Loucy (cell line): ENCODE results near the gene SETMAR.
A peak's percentile ranks its signal among the peaks of the same experiment; 100 is the strongest.

Experiments
- H2AFZ ChIP-seq: fragments of 200-600 bp; sonication (generic); 2 replicates; pipeline ENCODE4 v1.6.0; 2016; ENCODE audit warnings: antibody characterized with exemption, mild to moderate bottlenecking, low read length, moderate library complexity
- H3F3A ChIP-seq: fragments of 200-600 bp; 2 replicates; pipeline ENCODE4 v1.6.0; 2016; ENCODE audit warnings: antibody characterized with exemption, low read depth, mild to moderate bottlenecking
- H3K27me3 ChIP-seq: fragments of 200-600 bp; sonication (generic); 2 replicates; pipeline ENCODE4 v1.6.1; 2014; ENCODE audit warnings: low read length, mild to moderate bottlenecking; ENCODE audit not compliant: insufficient read depth, poor library complexity, severe bottlenecking
- H3K36me3 ChIP-seq: fragments of 200-600 bp; sonication (generic); 2 replicates; pipeline ENCODE4 v1.6.1; 2016; ENCODE audit warnings: low read length; ENCODE audit not compliant: insufficient read depth
- H3K4me1 ChIP-seq: fragments of 200-600 bp; sonication (generic); 2 replicates; pipeline ENCODE4 v1.5.1; 2014; ENCODE audit warnings: low read length, mild to moderate bottlenecking; ENCODE audit not compliant: insufficient read depth, poor library complexity, severe bottlenecking
- H3K4me2 ChIP-seq: fragments of 200-600 bp; sonication (generic); 2 replicates; pipeline ENCODE4 v1.6.0; 2014; ENCODE audit warnings: antibody characterized with exemption, low read length, low read depth, mild to moderate bottlenecking; ENCODE audit not compliant: poor library complexity, severe bottlenecking
- H3K4me3 ChIP-seq: fragments of 200-600 bp; sonication (generic); 2 replicates; pipeline ENCODE4 v1.5.1; 2014; ENCODE audit warnings: low read length, mild to moderate bottlenecking, mixed read lengths; ENCODE audit not compliant: poor library complexity, severe bottlenecking
- H3K79me2 ChIP-seq: fragments of 200-600 bp; sonication (generic); 2 replicates; pipeline ENCODE4 v1.6.1; 2014; ENCODE audit warnings: low read length; ENCODE audit not compliant: insufficient read depth
- H3K9ac ChIP-seq: fragments of 200-600 bp; sonication (generic); 2 replicates; pipeline ENCODE4 v1.6.0; 2014; ENCODE audit warnings: mild to moderate bottlenecking, low read depth, low read length, moderate library complexity; ENCODE audit not compliant: poor library complexity, severe bottlenecking
- H3K9me2 ChIP-seq: fragments of 200-600 bp; sonication (generic); replicated peaks from 2 replicates; pipeline ENCODE4 v1.6.1; 2016; ENCODE audit warnings: low read depth, low read length, mixed read lengths
- H3K9me3 ChIP-seq: fragments of 200-600 bp; sonication (generic); 2 replicates; pipeline ENCODE4 v1.6.1; 2014; ENCODE audit warnings: mild to moderate bottlenecking, antibody characterized with exemption, low read length, low read depth; ENCODE audit not compliant: insufficient read depth
- H4K20me1 ChIP-seq: fragments of 200-600 bp; sonication (generic); 2 replicates; pipeline ENCODE4 v1.6.0; 2014; ENCODE audit warnings: antibody characterized with exemption, low read length, mild to moderate bottlenecking; ENCODE audit not compliant: insufficient read depth, poor library complexity, severe bottlenecking
- EZH2phosphoT487 ChIP-seq: fragments of 200-600 bp; IDR thresholded peaks from 2 replicates; pipeline ENCODE4 v1.6.1; 2018; ENCODE audit warnings: antibody characterized with exemption, mild to moderate bottlenecking, moderate library complexity, borderline replicate concordance
- TF ChIP-seq, protein P1 (sequence below): fragments of 200-600 bp; sonication (generic); conservative IDR thresholded peaks from 2 replicates; pipeline ENCODE4 v1.5.1; 2014; ENCODE audit warnings: mild to moderate bottlenecking, antibody characterized with exemption, low read length

The SETMAR gene

DNA sequence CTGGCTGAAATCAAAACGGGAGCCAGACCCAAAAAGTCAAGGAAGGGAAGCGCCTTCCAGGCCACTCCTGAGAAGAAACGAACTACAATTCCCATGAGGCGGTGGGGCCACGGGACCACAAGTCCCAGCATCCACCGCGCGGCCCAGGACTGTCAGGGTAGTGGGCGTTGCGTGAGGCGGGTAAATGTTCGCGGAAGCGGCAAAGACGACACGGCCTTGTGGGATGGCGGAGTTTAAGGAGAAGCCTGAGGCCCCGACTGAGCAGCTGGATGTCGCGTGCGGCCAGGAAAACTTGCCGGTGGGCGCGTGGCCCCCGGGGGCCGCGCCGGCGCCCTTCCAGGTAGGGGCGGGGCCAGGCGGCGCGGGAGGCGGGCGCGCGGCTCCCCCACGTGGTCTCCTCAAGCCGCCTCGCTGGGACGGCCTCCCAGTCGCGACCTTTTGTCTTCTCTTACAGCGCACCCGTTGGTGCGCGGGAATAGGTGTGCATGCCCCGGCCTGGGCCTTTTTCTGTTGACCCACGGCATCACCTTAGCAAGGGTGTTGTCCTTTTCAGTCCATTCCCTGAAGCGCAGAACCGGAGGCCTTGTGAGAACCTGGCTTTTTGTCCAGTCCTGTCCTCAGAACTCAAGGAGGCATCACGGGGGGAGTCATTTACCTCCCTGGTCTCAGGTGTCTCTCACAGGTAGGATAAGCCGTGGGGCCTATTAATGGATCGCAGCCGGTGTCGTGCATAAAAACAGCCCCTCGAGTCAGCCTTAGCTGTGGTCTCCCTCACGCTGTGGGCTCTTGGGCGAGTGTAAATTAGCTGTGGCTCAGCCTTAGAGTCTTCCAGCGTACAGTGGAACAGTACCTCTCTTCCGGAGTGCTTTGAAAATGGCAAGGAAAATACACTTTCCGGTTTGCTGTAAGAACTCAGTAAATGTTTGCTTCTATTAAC lies at the start of gene SETMAR:
SETMAR (plus strand) TSS at position 183 of the 937 bp plus-strand sequence; CDS start at position 185, 2 bp downstream.
- TF ChIP-seq EZH2phosphoT487 = no peak
- TF ChIP-seq, protein P1, sequence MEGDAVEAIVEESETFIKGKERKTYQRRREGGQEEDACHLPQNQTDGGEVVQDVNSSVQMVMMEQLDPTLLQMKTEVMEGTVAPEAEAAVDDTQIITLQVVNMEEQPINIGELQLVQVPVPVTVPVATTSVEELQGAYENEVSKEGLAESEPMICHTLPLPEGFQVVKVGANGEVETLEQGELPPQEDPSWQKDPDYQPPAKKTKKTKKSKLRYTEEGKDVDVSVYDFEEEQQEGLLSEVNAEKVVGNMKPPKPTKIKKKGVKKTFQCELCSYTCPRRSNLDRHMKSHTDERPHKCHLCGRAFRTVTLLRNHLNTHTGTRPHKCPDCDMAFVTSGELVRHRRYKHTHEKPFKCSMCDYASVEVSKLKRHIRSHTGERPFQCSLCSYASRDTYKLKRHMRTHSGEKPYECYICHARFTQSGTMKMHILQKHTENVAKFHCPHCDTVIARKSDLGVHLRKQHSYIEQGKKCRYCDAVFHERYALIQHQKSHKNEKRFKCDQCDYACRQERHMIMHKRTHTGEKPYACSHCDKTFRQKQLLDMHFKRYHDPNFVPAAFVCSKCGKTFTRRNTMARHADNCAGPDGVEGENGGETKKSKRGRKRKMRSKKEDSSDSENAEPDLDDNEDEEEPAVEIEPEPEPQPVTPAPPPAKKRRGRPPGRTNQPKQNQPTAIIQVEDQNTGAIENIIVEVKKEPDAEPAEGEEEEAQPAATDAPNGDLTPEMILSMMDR = no peak
- H3K4me3 ChIP-seq = peak within 1 kb of the TSS; percentile 93
- H3K9me2 ChIP-seq = no peaks in the 10 kb centered on the region
- peaks cover 49% of the 10 kb centered on the region for H3K79me2 ChIP-seq
- H2AFZ ChIP-seq = peak within 1 kb of the TSS; percentile 98
- H3K27me3 ChIP-seq = no peaks in the 10 kb centered on the region
- H3K4me2 ChIP-seq = peak within 1 kb of the TSS; percentile 80
- H3K9me3 ChIP-seq = no peaks in the 10 kb centered on the region
- no peaks in the 10 kb centered on the region; the same call in 1 of the 2 replicates for H3F3A ChIP-seq
- no peaks in the 10 kb centered on the region for H3K36me3 ChIP-seq
- H4K20me1 ChIP-seq = no peaks in the 10 kb centered on the region
- peak within 1 kb of the TSS; percentile 97 for H3K9ac ChIP-seq
- H3K4me1 ChIP-seq = peaks cover 38% of the 10 kb centered on the region

DNA sequence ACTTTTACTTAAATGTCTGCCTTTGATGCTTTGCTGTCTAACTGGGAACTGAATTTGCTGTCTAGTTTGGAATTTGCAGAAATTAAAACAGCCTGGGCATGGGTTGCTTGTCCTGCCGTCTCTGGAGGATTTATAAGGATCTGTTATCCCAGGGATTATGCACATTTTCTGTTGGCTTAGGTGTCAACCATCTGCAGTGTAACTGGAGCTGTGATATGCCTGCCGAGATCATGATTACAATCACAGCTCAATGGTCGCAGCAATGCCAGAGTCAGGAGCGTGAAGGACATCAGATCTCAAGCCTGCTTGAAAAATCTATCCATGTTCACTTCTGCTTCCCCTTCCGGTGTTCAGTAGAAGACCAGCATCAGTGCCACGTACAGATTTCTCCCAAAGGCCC lies 41.8 kb upstream of the SETMAR start:
- TF ChIP-seq EZH2phosphoT487 = no peak
- TF ChIP-seq, protein P1 = no peak
- Histone ChIP-seq H3K4me3 (no peak overlapping the region), H3K27me3 (no peaks in the 10 kb centered on the region), H3K9me2 (no peaks in the 10 kb centered on the region), H3K36me3 (no peaks in the 10 kb centered on the region), H4K20me1 (no peaks in the 10 kb centered on the region), H3K9me3 (no peaks in the 10 kb centered on the region), H3K79me2 (no peaks in the 10 kb centered on the region), H3K9ac (no peak overlapping the region), H2AFZ (no peak overlapping the region), H3K4me1 (no peaks in the 10 kb centered on the region), H3K4me2 (no peak overlapping the region), H3F3A (no peaks in the 10 kb centered on the region)

DNA sequence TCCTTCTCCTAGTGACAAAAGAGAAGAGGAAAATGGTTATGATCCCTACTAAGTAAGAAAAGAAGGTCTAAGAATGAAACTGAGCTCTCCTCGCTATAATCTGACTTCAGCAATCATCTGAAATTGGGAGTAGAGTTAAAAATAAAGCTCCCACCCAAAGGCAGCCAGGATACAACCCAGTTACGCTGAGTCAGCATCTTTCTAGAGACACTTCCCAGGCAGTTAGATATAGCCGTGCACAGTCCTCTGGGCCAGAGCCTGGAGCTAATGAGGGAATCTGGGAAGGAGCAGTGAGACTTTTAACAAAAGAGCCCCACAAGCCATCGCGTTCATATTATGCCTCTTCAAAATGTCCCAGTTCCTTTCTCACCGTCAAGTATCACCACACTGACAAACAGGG lies 39.1 kb upstream of the SETMAR start:
- Histone ChIP-seq H3K4me3 (no peak overlapping the region), H3K4me2 (no peak overlapping the region), H2AFZ (no peak overlapping the region), H3F3A (no peaks in the 10 kb centered on the region), H3K4me1 (no peaks in the 10 kb centered on the region), H3K9ac (no peak overlapping the region), H3K9me2 (no peaks in the 10 kb centered on the region), H4K20me1 (no peaks in the 10 kb centered on the region), H3K9me3 (no peaks in the 10 kb centered on the region), H3K27me3 (no peaks in the 10 kb centered on the region), H3K36me3 (no peaks in the 10 kb centered on the region), H3K79me2 (no peaks in the 10 kb centered on the region)
- TF ChIP-seq, protein P1 = no peak
- TF ChIP-seq EZH2phosphoT487 = no peak
